IMR-90 (cell line): ENCODE data around the gene MTF2. TPM values are rescaled to one million over a fixed set of nuclear protein-coding genes. Genes with fewer than 3 reads are reported as not detected.

Experiments
- ATAC-seq: fragments of 200-7000 bp; cut with Tn5 transposase; 2 replicates; pipeline ENCODE4 v1.9.1; 2020; ENCODE audit warnings: low read depth, mild to moderate bottlenecking, moderate library complexity
- BruUV-seq: library from RNA; stranded (reverse); fragments of 400-500 nt; replicated peaks from 2 replicates; lab custom pipeline; 2021; lab: Mats Ljungman, UMichigan
- CTCF ChIA-PET: fragments of 300-600 bp; formaldehyde crosslinking; extraction: SDS; loops from one replicate; lab custom pipeline; 2021; ENCODE audit warnings: antibody characterized with exemption; lab: Yijun Ruan, JAX
- POLR2A ChIA-PET: fragments of 300-600 bp; sonication (Branson Sonifier 250); formaldehyde crosslinking; loops from one replicate; lab custom pipeline; 2022; ENCODE audit warnings: antibody characterized with exemption; ENCODE audit not compliant: unreplicated experiment; lab: Charles Lee
- DNase-seq: peaks from one replicate; pipeline ENCODE4 v3.0.0; 2013
- H2AFZ ChIP-seq: replicated peaks from 2 replicates; pipeline ENCODE3; 2013; ENCODE audit warnings: low read length, mild to moderate bottlenecking; ENCODE audit not compliant: poor library complexity
- H2AK5ac ChIP-seq: 2 replicates; pipeline ENCODE4 v1.6.1; 2013; ENCODE audit warnings: low read depth, low read length, inconsistent platforms
- H2AK9ac ChIP-seq: replicated peaks from 2 replicates; pipeline ENCODE3; 2013; ENCODE audit warnings: mild to moderate bottlenecking, low read depth, low read length, moderate library complexity; ENCODE audit not compliant: poor library complexity
- H2BK120ac ChIP-seq: 2 replicates; pipeline ENCODE4 v1.6.1; 2013; ENCODE audit warnings: low read depth, low read length, inconsistent platforms
- H2BK15ac ChIP-seq: 3 replicates; pipeline ENCODE4 v1.6.1; 2013; ENCODE audit warnings: low read depth, low read length, inconsistent platforms
- H2BK20ac ChIP-seq: 2 replicates; pipeline ENCODE4 v1.6.1; 2013; ENCODE audit warnings: low read depth, mild to moderate bottlenecking, inconsistent platforms, low read length, moderate library complexity
- H2BK5ac ChIP-seq: 2 replicates; pipeline ENCODE4 v1.6.1; 2013; ENCODE audit warnings: mild to moderate bottlenecking, low read depth, low read length, inconsistent platforms; ENCODE audit not compliant: poor library complexity, severe bottlenecking
- H3K14ac ChIP-seq: replicated peaks from 2 replicates; pipeline ENCODE4 v1.6.1; 2013; ENCODE audit warnings: low read depth, low read length, inconsistent platforms
- H3K18ac ChIP-seq: 2 replicates; pipeline ENCODE4 v1.6.1; 2013; ENCODE audit warnings: low read depth, low read length, control low read depth
- H3K23ac ChIP-seq: 2 replicates; pipeline ENCODE4 v1.6.1; 2013; ENCODE audit warnings: low read depth, low read length, inconsistent platforms
- H3K27ac ChIP-seq: 2 replicates; pipeline ENCODE4 v1.5.1; 2013; ENCODE audit warnings: mild to moderate bottlenecking, control low read depth, low read length; ENCODE audit not compliant: insufficient read depth
- H3K27me3 ChIP-seq: 2 replicates; pipeline ENCODE4 v1.6.1; 2013; ENCODE audit warnings: low read length; ENCODE audit not compliant: control insufficient read depth, insufficient read depth
- H3K36me3 ChIP-seq: 2 replicates; pipeline ENCODE4 v1.6.1; 2013; ENCODE audit warnings: low read length, mixed read lengths; ENCODE audit not compliant: control insufficient read depth, insufficient read depth
- H3K4ac ChIP-seq: 2 replicates; pipeline ENCODE4 v1.6.1; 2013; ENCODE audit warnings: low read depth, low read length, inconsistent platforms
- H3K4me1 ChIP-seq: 2 replicates; pipeline ENCODE4 v1.6.1; 2013; ENCODE audit warnings: low read length, mixed read lengths; ENCODE audit not compliant: control insufficient read depth, insufficient read depth
- H3K4me2 ChIP-seq: 2 replicates; pipeline ENCODE4 v1.6.1; 2013; ENCODE audit warnings: low read depth, mild to moderate bottlenecking, control low read depth, low read length, moderate library complexity
- H3K4me3 ChIP-seq: 2 replicates; pipeline ENCODE4 v1.5.1; 2013; ENCODE audit warnings: low read depth, mild to moderate bottlenecking, control low read depth, low read length, moderate library complexity; ENCODE audit not compliant: insufficient read depth
- H3K56ac ChIP-seq: 2 replicates; pipeline ENCODE4 v1.6.1; 2013; ENCODE audit warnings: low read length, inconsistent platforms; ENCODE audit not compliant: insufficient read depth; ENCODE audit errors: extremely low read depth
- H3K79me1 ChIP-seq, 2 experiments: 2 replicates each; pipeline ENCODE4 v1.6.1; 2013; ENCODE audit warnings: low read length in 2 of 2, inconsistent platforms in 1 of 2, low read depth in 1 of 2
- H3K9ac ChIP-seq: 2 replicates; pipeline ENCODE4 v1.6.1; 2013; ENCODE audit warnings: low read depth, low read length, control low read depth
- H3K9me1 ChIP-seq: 2 replicates; pipeline ENCODE4 v1.6.1; 2013; ENCODE audit warnings: low read length, inconsistent platforms; ENCODE audit not compliant: insufficient read depth
- H3K9me3 ChIP-seq: 2 replicates; pipeline ENCODE4 v1.6.1; 2013; ENCODE audit warnings: low read length; ENCODE audit not compliant: control insufficient read depth, insufficient read depth
- H4K20me1 ChIP-seq: 2 replicates; pipeline ENCODE4 v1.6.1; 2013; ENCODE audit warnings: low read length, inconsistent platforms; ENCODE audit not compliant: insufficient read depth
- H4K5ac ChIP-seq: 2 replicates; pipeline ENCODE4 v1.6.1; 2013; ENCODE audit warnings: mild to moderate bottlenecking, low read depth, low read length, control low read depth
- H4K8ac ChIP-seq, 2 experiments: 2 replicates each; pipeline ENCODE4 v1.6.1; 2013; ENCODE audit warnings: low read depth in 2 of 2, low read length in 2 of 2, control low read depth in 1 of 2, inconsistent platforms in 1 of 2
- H4K91ac ChIP-seq: 2 replicates; pipeline ENCODE4 v1.6.1; 2013; ENCODE audit warnings: low read depth, low read length, inconsistent platforms; ENCODE audit not compliant: insufficient read depth
- BHLHE40 ChIP-seq: fragments of 150-350 bp; IDR thresholded peaks from 2 replicates; pipeline ENCODE4 v1.6.1; 2016; ENCODE audit warnings: mild to moderate bottlenecking, low read depth, low read length
- CEBPB ChIP-seq: IDR thresholded peaks from 2 replicates; pipeline ENCODE4 v1.6.1; 2012; ENCODE audit warnings: low read depth, low read length, improper control_type of control experiment
- CHD1 ChIP-seq: IDR thresholded peaks from 2 replicates; pipeline ENCODE4 v1.6.1; 2012; ENCODE audit warnings: low read depth, low read length, improper control_type of control experiment
- FOS ChIP-seq: fragments of 150-350 bp; IDR thresholded peaks from 2 replicates; pipeline ENCODE4 v1.6.1; 2016; ENCODE audit warnings: low read depth, low read length
- MAZ ChIP-seq: IDR thresholded peaks from 2 replicates; pipeline ENCODE4 v1.6.1; 2012; ENCODE audit warnings: low read depth, mild to moderate bottlenecking, low read length, improper control_type of control experiment, moderate library complexity, borderline replicate concordance
- MXI1 ChIP-seq: IDR thresholded peaks from 2 replicates; pipeline ENCODE4 v1.6.1; 2012; ENCODE audit warnings: low read depth, mild to moderate bottlenecking, low read length, moderate library complexity, borderline replicate concordance
- NFE2L2 ChIP-seq: fragments of 150-350 bp; IDR thresholded peaks from 2 replicates; pipeline ENCODE4 v1.6.1; 2016; ENCODE audit warnings: low read depth, mild to moderate bottlenecking, low read length
- RAD21 ChIP-seq: IDR thresholded peaks from 2 replicates; pipeline ENCODE4 v1.6.1; 2012; ENCODE audit warnings: low read length, improper control_type of control experiment
- RCOR1 ChIP-seq: IDR thresholded peaks from 2 replicates; pipeline ENCODE4 v1.6.1; 2012; ENCODE audit warnings: mild to moderate bottlenecking, low read length, improper control_type of control experiment; ENCODE audit not compliant: insufficient replicate concordance
- RFX5 ChIP-seq: IDR thresholded peaks from 2 replicates; pipeline ENCODE4 v1.8.0; 2012; ENCODE audit warnings: low read depth, mild to moderate bottlenecking, low read length, moderate library complexity
- SMC3 ChIP-seq: fragments of 150-350 bp; IDR thresholded peaks from 2 replicates; pipeline ENCODE4 v1.6.1; 2016; ENCODE audit warnings: low read depth, mild to moderate bottlenecking, antibody characterized with exemption, low read length, moderate library complexity
- WGBS, 2 experiments: methylation state at CpG; one replicate each; pipeline versions ENCODE4 v1.1.5 to v1.1.7; 2013; ENCODE audit warnings: missing lambda C conversion rate in 2 of 2; ENCODE audit not compliant: insufficient read length in 1 of 2; ENCODE audit errors: extremely low coverage in 2 of 2; 5-methylcytosine and 5-hydroxymethylcytosine counted together
- dilution Hi-C: fragments of 300-500 bp; cut with HindIII; formaldehyde crosslinking; loops from one replicate; pipeline ENCODE4 v1.14.3; 2018; ENCODE audit warnings: low sequenced_read_pairs; ENCODE audit not compliant: unreplicated experiment
- in situ Hi-C: fragments of 300-500 bp; cut with MboI; formaldehyde crosslinking; loops from 3 replicates; pipeline ENCODE4 v1.14.3; 2019; ENCODE audit warnings: low sequenced_read_pairs, inconsistent platforms, mixed read lengths
- intact Hi-C: fragments of 100-400 bp; cut with micrococcal nuclease; formaldehyde crosslinking; loops from 2 replicates; pipeline ENCODE4 v1.10.0; 2022
- polyA plus RNA-seq, 3 experiments: library from polyadenylated mRNA; depleted of rRNA; stranded (reverse); fragments of >200 nt; gene quantifications; 2 replicates each; pipeline ENCODE4 v1.2.3, GENCODE V29; 2012; ENCODE audit warnings: low replicate concordance in 1 of 3
- total RNA-seq: library from RNA; depleted of rRNA; stranded (reverse); fragments of >200 nt; gene quantifications from 2 replicates; pipeline ENCODE4 v1.2.3, GENCODE V29; 2012
- TF ChIP-seq, protein P1 (sequence below): conservative IDR thresholded peaks from 2 replicates; pipeline ENCODE4 v1.5.1; 2012; ENCODE audit warnings: mild to moderate bottlenecking, low read depth, low read length, improper control_type of control experiment
- TF ChIP-seq, protein P2 (sequence below): fragments of 150-350 bp; IDR thresholded peaks from 2 replicates; pipeline ENCODE4 v1.6.1; 2017; ENCODE audit warnings: mild to moderate bottlenecking, antibody characterized with exemption, low read length, low read depth
- TF ChIP-seq, protein P3 (sequence below): fragments of 150-350 bp; IDR thresholded peaks from 2 replicates; pipeline ENCODE4 v1.6.1; 2016; ENCODE audit warnings: low read depth, mild to moderate bottlenecking, low read length, moderate library complexity, borderline replicate concordance

MTF2 gene
- total and polyA plus RNA-seq, 2 of the 4 experiments (the other 2 are of a cell fraction): 10.6 to 39.8 TPM

DNA sequence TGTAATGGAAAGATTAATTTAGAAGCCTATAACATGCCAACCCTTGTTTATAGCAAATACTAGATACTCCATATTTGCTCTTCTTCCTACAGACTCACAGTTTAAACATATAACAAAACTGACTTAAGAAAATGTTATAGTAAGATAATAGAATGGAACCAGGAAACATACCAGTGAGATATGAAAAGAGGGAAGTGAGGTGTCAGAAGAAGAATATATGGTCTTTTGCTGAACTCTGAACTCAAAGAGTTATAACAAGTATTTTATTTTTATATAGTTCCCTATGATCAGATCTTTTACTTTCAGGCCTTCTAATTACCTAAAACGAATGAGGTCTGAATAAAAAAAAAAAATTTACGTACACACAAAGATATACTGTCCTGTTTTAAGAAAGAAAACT, 80.3 kb downstream of the MTF2 start:
- H3K14ac ChIP-seq: no peak overlapping the region
- H3K4me2 ChIP-seq: no peak overlapping the region
- no peaks in the 10 kb centered on the region for H3K9me3 ChIP-seq
- H2AK5ac ChIP-seq: no peak overlapping the region
- CTCF ChIA-PET: no interaction called here
- H3K9me1 ChIP-seq: peaks cover 5% of the 10 kb centered on the region; the same call in 1 of the 2 replicates
- no peak overlapping the region for H4K5ac ChIP-seq
- no TSS peak for BruUV-seq
- H3K27ac ChIP-seq: no peak overlapping the region
- no peak overlapping the region for H2BK20ac ChIP-seq
- H3K4me1 ChIP-seq: no peaks in the 10 kb centered on the region
- H2BK5ac ChIP-seq: no peak overlapping the region
- H3K36me3 ChIP-seq: peaks cover 15% of the 10 kb centered on the region
- intact Hi-C loops (no loop called here), dilution Hi-C loops (no loop called here), in situ Hi-C loops (no loop called here)
- no peak overlapping the region for H4K91ac ChIP-seq
- H3K4ac ChIP-seq: no peak overlapping the region
- H4K8ac ChIP-seq: no peak overlapping the region
- H3K23ac ChIP-seq: no peak overlapping the region
- H3K79me1 ChIP-seq: peaks cover 23 to 36% of the 10 kb centered on the region in 2 experiments
- H3K4me3 ChIP-seq: no peak overlapping the region
- H3K9ac ChIP-seq: no peak overlapping the region
- ATAC-seq: no peak
- no peak overlapping the region for H2BK120ac ChIP-seq
- H4K20me1 ChIP-seq: peaks cover 9% of the 10 kb centered on the region; the same call in 1 of the 2 replicates
- no CpG with 5 or more reads among the region's 2 CpGs for WGBS, 2 experiments
- H2AFZ ChIP-seq: no peak overlapping the region
- DNase-seq: no peak
- H3K27me3 ChIP-seq: no peaks in the 10 kb centered on the region
- H3K56ac ChIP-seq: no peak overlapping the region
- no peak overlapping the region for H3K18ac ChIP-seq
- TF ChIP-seq SMC3: no peak
- TF ChIP-seq, protein P1, sequence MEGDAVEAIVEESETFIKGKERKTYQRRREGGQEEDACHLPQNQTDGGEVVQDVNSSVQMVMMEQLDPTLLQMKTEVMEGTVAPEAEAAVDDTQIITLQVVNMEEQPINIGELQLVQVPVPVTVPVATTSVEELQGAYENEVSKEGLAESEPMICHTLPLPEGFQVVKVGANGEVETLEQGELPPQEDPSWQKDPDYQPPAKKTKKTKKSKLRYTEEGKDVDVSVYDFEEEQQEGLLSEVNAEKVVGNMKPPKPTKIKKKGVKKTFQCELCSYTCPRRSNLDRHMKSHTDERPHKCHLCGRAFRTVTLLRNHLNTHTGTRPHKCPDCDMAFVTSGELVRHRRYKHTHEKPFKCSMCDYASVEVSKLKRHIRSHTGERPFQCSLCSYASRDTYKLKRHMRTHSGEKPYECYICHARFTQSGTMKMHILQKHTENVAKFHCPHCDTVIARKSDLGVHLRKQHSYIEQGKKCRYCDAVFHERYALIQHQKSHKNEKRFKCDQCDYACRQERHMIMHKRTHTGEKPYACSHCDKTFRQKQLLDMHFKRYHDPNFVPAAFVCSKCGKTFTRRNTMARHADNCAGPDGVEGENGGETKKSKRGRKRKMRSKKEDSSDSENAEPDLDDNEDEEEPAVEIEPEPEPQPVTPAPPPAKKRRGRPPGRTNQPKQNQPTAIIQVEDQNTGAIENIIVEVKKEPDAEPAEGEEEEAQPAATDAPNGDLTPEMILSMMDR: no peak
- TF ChIP-seq MAZ: no peak
- TF ChIP-seq NFE2L2: no peak
- no peak for TF ChIP-seq RFX5
- TF ChIP-seq, protein P2, sequence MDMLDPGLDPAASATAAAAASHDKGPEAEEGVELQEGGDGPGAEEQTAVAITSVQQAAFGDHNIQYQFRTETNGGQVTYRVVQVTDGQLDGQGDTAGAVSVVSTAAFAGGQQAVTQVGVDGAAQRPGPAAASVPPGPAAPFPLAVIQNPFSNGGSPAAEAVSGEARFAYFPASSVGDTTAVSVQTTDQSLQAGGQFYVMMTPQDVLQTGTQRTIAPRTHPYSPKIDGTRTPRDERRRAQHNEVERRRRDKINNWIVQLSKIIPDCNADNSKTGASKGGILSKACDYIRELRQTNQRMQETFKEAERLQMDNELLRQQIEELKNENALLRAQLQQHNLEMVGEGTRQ: no peak
- no peak for TF ChIP-seq RAD21
- no peak for TF ChIP-seq RCOR1
- no peak for TF ChIP-seq CHD1
- no peak for TF ChIP-seq MXI1
- TF ChIP-seq BHLHE40: no peak
- TF ChIP-seq, protein P3, sequence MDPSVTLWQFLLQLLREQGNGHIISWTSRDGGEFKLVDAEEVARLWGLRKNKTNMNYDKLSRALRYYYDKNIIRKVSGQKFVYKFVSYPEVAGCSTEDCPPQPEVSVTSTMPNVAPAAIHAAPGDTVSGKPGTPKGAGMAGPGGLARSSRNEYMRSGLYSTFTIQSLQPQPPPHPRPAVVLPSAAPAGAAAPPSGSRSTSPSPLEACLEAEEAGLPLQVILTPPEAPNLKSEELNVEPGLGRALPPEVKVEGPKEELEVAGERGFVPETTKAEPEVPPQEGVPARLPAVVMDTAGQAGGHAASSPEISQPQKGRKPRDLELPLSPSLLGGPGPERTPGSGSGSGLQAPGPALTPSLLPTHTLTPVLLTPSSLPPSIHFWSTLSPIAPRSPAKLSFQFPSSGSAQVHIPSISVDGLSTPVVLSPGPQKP: no peak
- no peak for TF ChIP-seq FOS
- no peak for TF ChIP-seq CEBPB
- POLR2A ChIA-PET: no interaction called here
- H2AK9ac ChIP-seq: no peak overlapping the region
- no peak overlapping the region for H2BK15ac ChIP-seq
